Activated CD8-positive, alpha-beta memory T cell treated with anti-CD3 and anti-CD28 coated beads for 24 hours (primary cell): ENCODE results near the gene EID1.

Experiments
- DNase-seq: peaks from one replicate; pipeline ENCODE4 v3.0.0-alpha.2; 2020

Gene EID1

GRCh38 chr15:48914717-48915116, 36.8 kb downstream of the EID1 start:
- no peak for DNase-seq

GRCh38 chr15:48915861-48916260, 37.9 kb downstream of the EID1 start:
- no peak for DNase-seq

- DNase-seq = no peak
Measured at GRCh38 chr15:48916721-48917120, 38.8 kb downstream of the EID1 start.

GRCh38 chr15:48922046-48922445, 44.1 kb downstream of the EID1 start:
- no peak for DNase-seq

- no peak for DNase-seq
Measured at GRCh38 chr15:48924528-48925393, 46.8 kb downstream of the EID1 start.

- peak; percentile 67 for DNase-seq
Measured at GRCh38 chr15:48925714-48926223, 47.8 kb downstream of the EID1 start.

- DNase-seq = no peak
Measured at GRCh38 chr15:48928877-48929538, 51.1 kb downstream of the EID1 start.

- DNase-seq = no peak
Measured at GRCh38 chr15:48929661-48930060, 51.7 kb downstream of the EID1 start.
